Activated T-helper 1 cell treated with anti-CD3 and anti-CD28 coated beads, Interleukin-12 subunit alpha, Interleukin-12 subunit beta, Interleukin-2, Interleukin-4 antibody, amounts not matched to agents 30 ng/mL and 10 ng/mL and 1 ng/mL, durations not matched to agents 14 hours and 24 hours and 36 hours (primary cell): ENCODE results near the gene FNDC11. TPM values are rescaled to one million over a fixed set of nuclear protein-coding genes. Genes with fewer than 3 reads are reported as not detected.

ENCODE experiments used
- DNase-seq: peaks from one replicate; pipeline ENCODE4 v3.0.0; 2021; ENCODE audit warnings: low spot score
- H3K27ac Mint-ChIP-seq: one replicate; pipeline ENCODE4 v1.8.0; 2021; ENCODE audit warnings: mild to moderate bottlenecking, mixed read lengths
- H3K27me3 Mint-ChIP-seq: one replicate; pipeline ENCODE4 v1.8.0; 2022; ENCODE audit warnings: mild to moderate bottlenecking, moderate library complexity, mixed read lengths; ENCODE audit not compliant: insufficient read depth
- H3K36me3 Mint-ChIP-seq: one replicate; pipeline ENCODE4 v1.8.0; 2021; ENCODE audit warnings: low read depth, mixed read lengths
- H3K4me1 Mint-ChIP-seq: one replicate; pipeline ENCODE4 v1.8.0; 2021; ENCODE audit warnings: low read depth, mixed read lengths
- H3K4me3 Mint-ChIP-seq: one replicate; pipeline ENCODE4 v1.8.0; 2021; ENCODE audit warnings: mild to moderate bottlenecking, moderate library complexity, mixed read lengths
- H3K9me3 Mint-ChIP-seq: one replicate; pipeline ENCODE4 v1.8.0; 2021; ENCODE audit warnings: mixed read lengths
- intact Hi-C: fragments of 100-400 bp; cut with micrococcal nuclease; formaldehyde crosslinking; loops from one replicate; pipeline ENCODE4 v1.15.1; 2024
- total RNA-seq: library from RNA; stranded (reverse); gene quantifications from 2 replicates; pipeline ENCODE4 v1.2.3, GENCODE V29; 2022

The FNDC11 gene
- total RNA-seq, 1 donor from 2014 or later = 0.26 TPM

DNA sequence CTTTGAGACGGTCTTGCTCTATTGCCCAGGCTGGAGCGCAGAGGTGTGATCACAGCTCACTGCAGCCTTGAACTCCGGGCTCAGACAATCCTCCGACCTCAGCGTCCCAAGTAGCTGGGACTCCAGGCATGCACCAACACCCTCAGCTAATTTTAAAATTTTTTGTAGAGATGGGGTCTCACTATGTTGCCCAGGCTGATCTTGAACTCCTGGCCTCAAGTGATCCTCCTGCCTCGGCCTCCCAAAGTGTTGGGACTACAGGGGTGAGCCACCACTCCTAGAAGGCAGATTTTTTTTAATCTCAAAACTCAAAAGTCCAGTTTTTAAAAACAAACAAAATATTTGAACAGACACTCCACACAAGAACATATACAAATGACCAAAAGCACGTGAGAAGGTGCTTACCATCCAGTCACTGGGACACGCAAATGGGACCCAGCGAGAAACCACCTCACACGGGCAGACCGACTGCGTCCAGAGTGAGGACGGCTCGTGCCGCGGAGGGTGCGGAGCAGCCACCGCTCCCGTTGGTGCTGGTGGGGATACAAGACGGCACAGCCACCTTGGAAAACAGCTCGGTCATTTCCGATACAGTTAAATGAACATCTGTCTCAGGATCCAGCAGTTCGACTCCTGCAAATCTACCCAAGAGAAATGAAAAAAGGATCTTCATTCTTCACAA, 28.6 kb downstream of the FNDC11 start:
- Mint-ChIP-seq H3K4me1 (no peaks in the 10 kb centered on the region), H3K4me3 (no peak overlapping the region), H3K9me3 (no peaks in the 10 kb centered on the region), H3K36me3 (peaks cover 2% of the 10 kb centered on the region), H3K27ac (no peak overlapping the region), H3K27me3 (peaks cover 13% of the 10 kb centered on the region)
- intact Hi-C loops = no loop called here
- no peak for DNase-seq

GRCh38 chr20:63585616-63586565, 31.9 kb downstream of the FNDC11 start:
- Mint-ChIP-seq H3K4me1 (no peaks in the 10 kb centered on the region), H3K4me3 (no peak overlapping the region), H3K36me3 (peaks cover 7% of the 10 kb centered on the region), H3K9me3 (no peaks in the 10 kb centered on the region), H3K27ac (no peak overlapping the region), H3K27me3 (peaks cover 4% of the 10 kb centered on the region)
- intact Hi-C loops = no loop called here
- DNase-seq = no peak

DNA sequence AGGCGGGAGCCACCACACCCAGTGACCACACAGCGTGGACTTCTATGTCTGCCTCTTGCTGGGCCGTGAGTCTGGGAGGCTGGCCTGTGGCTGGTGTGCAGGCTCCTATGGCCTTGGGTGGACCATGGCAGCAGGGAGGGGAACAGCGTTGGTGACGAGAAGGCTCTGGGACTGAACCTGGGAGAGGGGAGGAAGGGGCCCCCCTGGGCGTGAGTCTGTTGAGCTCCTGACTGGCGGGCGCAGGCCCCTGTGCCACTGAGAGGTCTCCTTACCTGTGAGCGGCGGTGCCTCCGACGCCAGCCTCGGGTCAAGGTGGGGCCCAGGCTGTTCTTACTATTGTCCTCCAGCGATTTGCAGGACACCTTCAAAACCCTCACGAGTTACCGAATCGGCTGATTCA, 32.8 kb downstream of the FNDC11 start:
- peaks cover 4% of the 10 kb centered on the region for H3K27me3 Mint-ChIP-seq
- H3K4me3 Mint-ChIP-seq = no peak overlapping the region
- H3K36me3 Mint-ChIP-seq = peaks cover 12% of the 10 kb centered on the region
- no peaks in the 10 kb centered on the region for H3K9me3 Mint-ChIP-seq
- intact Hi-C loops = no loop called here
- no peak overlapping the region for H3K27ac Mint-ChIP-seq
- no peaks in the 10 kb centered on the region for H3K4me1 Mint-ChIP-seq
- no peak for DNase-seq

DNA sequence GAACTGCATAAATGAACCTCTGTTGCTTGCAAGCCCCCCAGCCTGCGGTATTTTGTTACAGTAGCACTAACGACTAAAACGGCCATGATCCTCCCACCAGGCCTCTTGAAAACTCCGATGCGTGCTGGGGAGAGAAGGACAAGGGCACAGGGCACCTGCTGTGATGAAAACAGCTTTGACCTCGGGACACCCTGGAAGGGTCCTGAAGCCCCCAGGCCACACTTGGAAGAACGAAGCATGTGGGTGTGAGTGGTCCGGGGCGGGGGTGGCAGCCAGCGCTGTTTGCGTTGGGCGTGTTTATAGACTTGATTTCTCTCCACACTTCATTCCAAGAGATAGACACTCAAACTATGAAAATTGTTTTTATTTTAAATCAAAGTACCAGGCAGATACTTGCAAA, 33.3 kb downstream of the FNDC11 start:
- Mint-ChIP-seq H3K27ac (no peak overlapping the region), H3K36me3 (peaks cover 14% of the 10 kb centered on the region), H3K4me1 (no peaks in the 10 kb centered on the region), H3K4me3 (no peak overlapping the region), H3K27me3 (peaks cover 4% of the 10 kb centered on the region), H3K9me3 (no peaks in the 10 kb centered on the region)
- no peak for DNase-seq
- intact Hi-C loops = no loop called here

GRCh38 chr20:63587776-63588591, 34.0 kb downstream of the FNDC11 start:
- intact Hi-C loops = no loop called here
- H3K9me3 Mint-ChIP-seq = no peaks in the 10 kb centered on the region

GRCh38 chr20:63588641-63589041, 34.7 kb downstream of the FNDC11 start:
- Mint-ChIP-seq H3K4me1 (no peaks in the 10 kb centered on the region), H3K9me3 (no peaks in the 10 kb centered on the region), H3K27me3 (no peaks in the 10 kb centered on the region), H3K36me3 (peaks cover 22% of the 10 kb centered on the region), H3K27ac (no peak overlapping the region), H3K4me3 (no peak overlapping the region)
- no peak for DNase-seq
- intact Hi-C loops = no loop called here

More at GRCh38 chr20:63587776-63588591, 34.0 kb downstream of the FNDC11 start:
- Mint-ChIP-seq H3K27ac (no peak overlapping the region), H3K4me1 (no peaks in the 10 kb centered on the region), H3K36me3 (peaks cover 16% of the 10 kb centered on the region), H3K4me3 (no peak overlapping the region), H3K27me3 (peaks cover 4% of the 10 kb centered on the region)
- no peak for DNase-seq

DNA sequence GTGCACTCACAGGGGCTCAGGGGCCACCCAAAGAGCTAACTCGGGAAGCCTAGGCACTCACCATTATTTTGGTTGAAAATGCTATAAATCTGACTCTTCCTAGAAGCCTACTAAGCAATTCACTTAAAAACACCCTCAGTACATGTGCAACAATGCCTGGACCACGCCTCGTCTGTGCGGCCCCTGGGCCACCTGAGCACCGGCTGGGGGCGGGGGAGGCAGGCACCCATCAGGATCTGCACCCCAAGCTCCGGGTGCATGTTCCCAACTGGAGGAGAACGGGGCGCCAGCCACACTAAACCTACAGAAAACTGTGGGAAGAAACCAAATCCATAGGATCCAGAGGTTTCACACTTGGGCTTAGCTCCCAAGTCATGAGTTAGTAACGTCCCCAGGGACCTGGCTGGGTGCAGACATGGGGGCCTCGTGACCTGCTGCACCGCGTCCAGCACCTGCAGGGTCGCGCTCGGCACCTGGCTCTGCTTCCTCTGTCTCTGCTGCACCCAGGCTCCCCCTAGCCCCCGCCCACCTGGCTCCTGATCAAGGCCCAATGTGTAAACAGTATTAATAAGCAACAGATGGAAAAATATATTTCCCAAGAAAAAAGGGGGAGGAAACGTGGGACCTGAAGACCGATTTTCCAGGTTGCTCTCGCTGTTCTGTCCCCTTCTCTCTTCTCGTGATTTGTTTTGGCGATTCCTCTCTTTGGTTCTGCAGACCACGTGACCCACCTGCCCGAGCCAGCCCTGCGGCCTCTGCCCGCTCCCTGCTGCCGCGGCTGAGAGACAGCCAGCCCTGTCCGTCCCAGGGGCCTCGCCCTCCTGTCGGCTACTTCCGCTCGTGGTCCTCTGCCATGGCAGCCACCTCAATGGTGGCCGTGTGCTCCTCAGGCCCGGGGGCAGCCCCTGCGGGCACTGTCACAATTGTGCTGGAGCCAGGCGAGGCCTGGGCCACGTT, 35.6 kb downstream of the FNDC11 start:
- Mint-ChIP-seq H3K27me3 (no peaks in the 10 kb centered on the region), H3K9me3 (no peaks in the 10 kb centered on the region), H3K27ac (no peak overlapping the region), H3K4me3 (no peak overlapping the region), H3K4me1 (no peaks in the 10 kb centered on the region), H3K36me3 (peaks cover 22% of the 10 kb centered on the region)
- DNase-seq = no peak
- intact Hi-C loops = no loop called here

DNA sequence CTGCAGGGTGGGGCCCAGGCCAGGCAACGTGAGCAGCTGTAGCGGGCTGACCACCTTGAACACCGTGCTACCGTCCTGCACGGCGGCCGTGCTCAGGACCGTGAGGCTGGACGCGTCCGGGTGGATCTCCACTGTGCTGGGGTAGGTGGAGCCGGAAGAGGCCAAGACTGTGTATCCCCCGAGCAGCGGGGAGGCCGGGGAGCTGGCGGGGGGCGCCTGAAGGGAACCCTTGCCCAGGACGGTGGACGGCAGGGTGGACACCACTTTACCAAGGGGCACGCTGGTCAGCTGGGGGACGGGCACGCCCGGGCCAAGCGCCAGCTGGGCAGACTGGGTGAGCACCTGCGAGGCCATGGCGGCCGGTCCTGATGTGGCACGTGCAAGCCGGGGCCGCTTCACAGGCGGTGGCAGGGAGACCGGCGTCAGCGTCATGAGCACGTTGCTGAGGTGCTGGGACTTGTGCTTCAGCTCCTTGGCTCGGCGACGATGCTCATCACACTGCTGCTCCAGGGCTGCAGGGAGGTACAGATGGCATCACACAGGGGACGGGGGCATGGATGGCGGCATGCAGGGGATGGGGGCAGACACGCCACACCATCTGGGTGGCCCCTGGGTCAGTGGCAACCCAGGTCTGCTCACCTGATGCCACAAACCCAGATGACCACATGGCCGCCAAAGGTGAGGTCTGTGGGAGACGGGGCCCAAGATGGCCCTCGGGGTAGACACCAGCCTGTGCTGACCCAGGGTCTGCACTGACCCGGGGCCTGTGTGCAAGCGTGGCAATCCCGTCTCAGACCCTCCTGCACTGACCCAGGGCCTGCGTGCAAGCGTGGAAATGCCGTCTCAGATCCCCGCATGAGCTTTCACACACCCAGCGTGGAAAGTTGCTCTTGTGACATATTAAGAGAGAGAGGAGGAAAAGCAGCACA, 36.5 kb downstream of the FNDC11 start:
- Mint-ChIP-seq H3K27me3 (no peaks in the 10 kb centered on the region), H3K27ac (no peak overlapping the region), H3K4me1 (no peaks in the 10 kb centered on the region), H3K4me3 (no peak overlapping the region), H3K36me3 (peaks cover 28% of the 10 kb centered on the region), H3K9me3 (no peaks in the 10 kb centered on the region)
- no peak for DNase-seq
- intact Hi-C loops = no loop called here

- Mint-ChIP-seq H3K4me3 (no peak overlapping the region), H3K9me3 (no peaks in the 10 kb centered on the region), H3K27ac (no peak overlapping the region), H3K27me3 (no peaks in the 10 kb centered on the region), H3K36me3 (peaks cover 29% of the 10 kb centered on the region), H3K4me1 (no peaks in the 10 kb centered on the region)
- DNase-seq = no peak
- intact Hi-C loops = no loop called here
Measured at GRCh38 chr20:63591147-63591533, 37.2 kb downstream of the FNDC11 start.

DNA sequence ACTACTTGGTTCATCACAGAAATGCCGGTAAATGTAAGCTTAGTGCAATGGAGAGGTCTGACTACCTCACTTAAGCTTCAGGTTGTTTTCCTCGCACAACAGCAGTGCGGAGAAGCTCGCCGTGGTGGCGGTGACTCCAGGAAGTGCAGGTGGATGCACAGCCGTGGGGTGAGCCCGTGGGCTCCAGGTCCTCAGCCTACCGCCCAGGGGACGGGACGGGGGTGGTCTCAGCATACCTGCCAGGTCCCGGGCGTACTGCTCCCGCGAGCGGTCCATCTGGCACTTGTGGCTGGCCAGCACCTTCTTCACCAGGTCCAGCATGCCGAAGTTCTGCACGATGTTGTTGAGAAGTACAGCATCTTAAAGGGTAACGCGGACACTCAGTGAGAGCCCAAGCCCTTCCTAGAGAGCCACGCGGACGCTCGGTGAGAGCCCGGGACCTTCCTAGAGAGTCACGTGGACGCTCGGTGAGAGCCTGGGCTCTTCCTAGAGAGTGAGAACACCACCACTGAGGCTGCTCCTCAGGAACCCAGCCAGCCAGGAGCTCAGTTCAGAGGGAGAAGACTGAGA, 37.9 kb downstream of the FNDC11 start:
- intact Hi-C loops = no loop called here
- peaks cover 29% of the 10 kb centered on the region for H3K36me3 Mint-ChIP-seq

GRCh38 chr20:63592661-63593060, 38.7 kb downstream of the FNDC11 start:
- no peaks in the 10 kb centered on the region for H3K4me1 Mint-ChIP-seq
- H3K36me3 Mint-ChIP-seq = peaks cover 26% of the 10 kb centered on the region
- H3K27me3 Mint-ChIP-seq = no peaks in the 10 kb centered on the region
- no peaks in the 10 kb centered on the region for H3K9me3 Mint-ChIP-seq
- H3K4me3 Mint-ChIP-seq = no peak overlapping the region
- no peak overlapping the region for H3K27ac Mint-ChIP-seq
- intact Hi-C loops = no loop called here
- DNase-seq = no peak

More for the DNA sequence above, 37.9 kb downstream of the FNDC11 start:
- no peaks in the 10 kb centered on the region for H3K4me1 Mint-ChIP-seq
- no peak overlapping the region for H3K4me3 Mint-ChIP-seq
- DNase-seq = no peak
- no peak overlapping the region for H3K27ac Mint-ChIP-seq
- no peaks in the 10 kb centered on the region for H3K27me3 Mint-ChIP-seq
- no peaks in the 10 kb centered on the region for H3K9me3 Mint-ChIP-seq
